ENCODE results near the gene ANKHD1.

DNA sequence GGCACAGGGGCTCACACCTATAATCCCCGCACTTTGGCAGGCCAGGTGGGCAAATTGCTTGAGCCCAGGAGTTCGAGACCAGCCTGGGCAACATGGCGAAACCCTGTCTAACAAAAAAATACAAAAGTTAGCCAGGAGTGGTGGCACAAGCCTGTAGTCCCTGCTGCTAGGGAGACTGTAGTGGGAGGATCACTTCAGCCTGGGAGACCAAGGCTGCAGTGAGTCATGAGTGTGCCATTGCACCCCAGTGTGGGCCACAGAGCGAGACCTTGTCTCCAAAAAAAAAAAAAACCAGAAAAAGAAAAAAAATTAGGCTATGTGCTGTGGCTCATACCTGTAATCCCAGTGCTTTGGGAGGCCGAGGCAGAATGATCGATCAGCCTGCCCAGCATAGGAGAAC, 87.3 kb downstream of the ANKHD1 start:
- TF ChIP-seq, protein P1, sequence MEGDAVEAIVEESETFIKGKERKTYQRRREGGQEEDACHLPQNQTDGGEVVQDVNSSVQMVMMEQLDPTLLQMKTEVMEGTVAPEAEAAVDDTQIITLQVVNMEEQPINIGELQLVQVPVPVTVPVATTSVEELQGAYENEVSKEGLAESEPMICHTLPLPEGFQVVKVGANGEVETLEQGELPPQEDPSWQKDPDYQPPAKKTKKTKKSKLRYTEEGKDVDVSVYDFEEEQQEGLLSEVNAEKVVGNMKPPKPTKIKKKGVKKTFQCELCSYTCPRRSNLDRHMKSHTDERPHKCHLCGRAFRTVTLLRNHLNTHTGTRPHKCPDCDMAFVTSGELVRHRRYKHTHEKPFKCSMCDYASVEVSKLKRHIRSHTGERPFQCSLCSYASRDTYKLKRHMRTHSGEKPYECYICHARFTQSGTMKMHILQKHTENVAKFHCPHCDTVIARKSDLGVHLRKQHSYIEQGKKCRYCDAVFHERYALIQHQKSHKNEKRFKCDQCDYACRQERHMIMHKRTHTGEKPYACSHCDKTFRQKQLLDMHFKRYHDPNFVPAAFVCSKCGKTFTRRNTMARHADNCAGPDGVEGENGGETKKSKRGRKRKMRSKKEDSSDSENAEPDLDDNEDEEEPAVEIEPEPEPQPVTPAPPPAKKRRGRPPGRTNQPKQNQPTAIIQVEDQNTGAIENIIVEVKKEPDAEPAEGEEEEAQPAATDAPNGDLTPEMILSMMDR (IDR thresholded peaks at IDR 0.05), result no peak
- TF ChIP-seq POLR2A (IDR thresholded peaks at IDR 0.05), result no peak
